Suprapubic skin (tissue), 4 donors: ENCODE results near the gene TRIM15. TPM values are rescaled to one million over a fixed set of nuclear protein-coding genes. Genes with fewer than 3 reads are reported as not detected.

Experiments
- DNase-seq, 2 donors: peaks; one replicate each; pipeline ENCODE4 v3.0.0-alpha.2; 2019; ENCODE audit warnings: low spot score in 2 of 2
- H3K27ac ChIP-seq: fragments of 200-600 bp; sonication (generic); one replicate; pipeline ENCODE4 v1.5.1; 2019
- H3K27me3 ChIP-seq: fragments of 200-600 bp; sonication (generic); one replicate; pipeline ENCODE4 v1.5.1; 2019
- H3K36me3 ChIP-seq: fragments of 200-600 bp; sonication (generic); one replicate; pipeline ENCODE4 v1.5.1; 2019
- H3K4me1 ChIP-seq: fragments of 200-600 bp; sonication (generic); one replicate; pipeline ENCODE4 v1.5.1; 2019
- H3K4me3 ChIP-seq: fragments of 200-600 bp; sonication (generic); one replicate; pipeline ENCODE4 v1.5.1; 2019; ENCODE audit warnings: mild to moderate bottlenecking
- H3K9me3 ChIP-seq: fragments of 200-600 bp; sonication (generic); one replicate; pipeline ENCODE4 v1.5.1; 2019
- CTCF ChIP-seq, 2 donors: fragments of 200-600 bp in 1 of 2; fragments of 450-650 bp in 1 of 2; sonication (generic) in 1 of 2; IDR thresholded peaks; one replicate each; pipeline ENCODE4 v1.5.1; 2016 to 2019; ENCODE audit warnings: antibody characterized with exemption in 2 of 2, mild to moderate bottlenecking in 1 of 2, moderate library complexity in 1 of 2
- EP300 ChIP-seq: sonication (generic); formaldehyde crosslinking; IDR thresholded peaks from one replicate; pipeline ENCODE4 v1.6.1; 2017; ENCODE audit warnings: antibody characterized with exemption
- POLR2A ChIP-seq, 2 donors: fragments of 450-650 bp; IDR thresholded peaks; one replicate each; pipeline ENCODE4 v1.6.1; 2017; ENCODE audit warnings: antibody characterized with exemption in 2 of 2, mild to moderate bottlenecking in 2 of 2, moderate library complexity in 2 of 2
- POLR2AphosphoS5 ChIP-seq, 3 donors: sonication (generic); formaldehyde crosslinking; IDR thresholded peaks; one replicate each; pipeline ENCODE4 v1.6.1; 2017; ENCODE audit warnings: antibody characterized with exemption in 3 of 3
- WGBS: methylation state at CpG from one replicate; pipeline ENCODE4 v1.1.5; 2018; 5-methylcytosine and 5-hydroxymethylcytosine counted together
- total RNA-seq, 4 donors: library from RNA; depleted of rRNA; stranded (reverse); fragments of >200 nt; gene quantifications; one replicate each; pipeline ENCODE4 v1.1.0, GENCODE V29; 2016

Gene TRIM15
- total RNA-seq, 4 donors from 2014 or later: 0.19 to 1.6 (median 0.73) TPM

GRCh38 chr6:30142665-30143064 lies 20.7 kb upstream of the TRIM15 start:
- Histone ChIP-seq H3K27ac (no peak overlapping the region), H3K4me1 (no peaks in the 10 kb centered on the region), H3K36me3 (no peaks in the 10 kb centered on the region), H3K4me3 (no peak overlapping the region), H3K27me3 (peaks cover 35% of the 10 kb centered on the region), H3K9me3 (no peaks in the 10 kb centered on the region)
- TF ChIP-seq EP300 (no peak), POLR2A (IDR thresholded peaks at IDR 0.05) (no peak), CTCF (IDR thresholded peaks at IDR 0.05) (no peak), POLR2AphosphoS5 (IDR thresholded peaks at IDR 0.05) (no peak)
- DNase-seq: no peak
- WGBS: 74% methylated on average over 3 of the region's 3 CpGs

GRCh38 chr6:30143780-30144179 lies 19.6 kb upstream of the TRIM15 start:
- Histone ChIP-seq H3K4me3 (no peak overlapping the region), H3K27ac (no peak overlapping the region), H3K9me3 (no peaks in the 10 kb centered on the region), H3K4me1 (no peaks in the 10 kb centered on the region), H3K36me3 (no peaks in the 10 kb centered on the region), H3K27me3 (peaks cover 38% of the 10 kb centered on the region)
- no peak for DNase-seq
- WGBS: 77% methylated on average over 2 of the region's 2 CpGs
- TF ChIP-seq POLR2AphosphoS5 (IDR thresholded peaks at IDR 0.05) (no peak), EP300 (no peak), CTCF (IDR thresholded peaks at IDR 0.05) (no peak), POLR2A (IDR thresholded peaks at IDR 0.05) (no peak)

GRCh38 chr6:30144811-30145210 lies 18.5 kb upstream of the TRIM15 start:
- H3K27me3 ChIP-seq: peaks cover 38% of the 10 kb centered on the region
- no peak overlapping the region for H3K27ac ChIP-seq
- H3K9me3 ChIP-seq: no peaks in the 10 kb centered on the region
- H3K4me3 ChIP-seq: no peak overlapping the region
- H3K36me3 ChIP-seq: no peaks in the 10 kb centered on the region
- WGBS: 55% methylated on average over 6 of the region's 6 CpGs
- TF ChIP-seq POLR2AphosphoS5 (IDR thresholded peaks at IDR 0.05): no peak
- no peak for TF ChIP-seq POLR2A (IDR thresholded peaks at IDR 0.05)
- no peak for TF ChIP-seq CTCF (IDR thresholded peaks at IDR 0.05)
- no peak for TF ChIP-seq EP300
- no peaks in the 10 kb centered on the region for H3K4me1 ChIP-seq
- DNase-seq: no peak

GRCh38 chr6:30145818-30146217 lies 17.5 kb upstream of the TRIM15 start:
- no peak for TF ChIP-seq POLR2A (IDR thresholded peaks at IDR 0.05)
- TF ChIP-seq POLR2AphosphoS5 (IDR thresholded peaks at IDR 0.05): no peak
- TF ChIP-seq EP300: no peak
- Histone ChIP-seq H3K27me3 (peaks cover 37% of the 10 kb centered on the region), H3K9me3 (no peaks in the 10 kb centered on the region), H3K27ac (no peak overlapping the region), H3K36me3 (no peaks in the 10 kb centered on the region), H3K4me1 (no peaks in the 10 kb centered on the region), H3K4me3 (no peak overlapping the region)
- no peak for DNase-seq
- 67% methylated on average over 7 of the region's 7 CpGs for WGBS

- Histone ChIP-seq H3K4me1 (no peaks in the 10 kb centered on the region), H3K27me3 (peaks cover 32% of the 10 kb centered on the region), H3K27ac (no peak overlapping the region), H3K4me3 (no peak overlapping the region), H3K36me3 (no peaks in the 10 kb centered on the region), H3K9me3 (no peaks in the 10 kb centered on the region)
- WGBS: 77% methylated on average over 3 of the region's 3 CpGs
- TF ChIP-seq EP300: no peak
- TF ChIP-seq POLR2AphosphoS5 (IDR thresholded peaks at IDR 0.05): no peak
- TF ChIP-seq CTCF (IDR thresholded peaks at IDR 0.05): no peak
- TF ChIP-seq POLR2A (IDR thresholded peaks at IDR 0.05): no peak
- no peak for DNase-seq
Measured at GRCh38 chr6:30147096-30147495, 16.2 kb upstream of the TRIM15 start.

GRCh38 chr6:30149234-30149633 lies 14.1 kb upstream of the TRIM15 start:
- Histone ChIP-seq H3K9me3 (no peaks in the 10 kb centered on the region), H3K27me3 (peaks cover 30% of the 10 kb centered on the region), H3K4me1 (no peaks in the 10 kb centered on the region), H3K4me3 (no peak overlapping the region), H3K27ac (no peak overlapping the region), H3K36me3 (no peaks in the 10 kb centered on the region)
- 70% methylated on average over 3 of the region's 3 CpGs for WGBS
- no peak for TF ChIP-seq CTCF (IDR thresholded peaks at IDR 0.05)
- no peak for DNase-seq
